ENCODE data around the gene SHISA8.

SHISA8 gene

GRCh38 chr22:41917903-41918791 is 3.3 kb upstream of the SHISA8 start:
- DNase-seq, result peak; percentile 63 to 81 (median 73)
- Histone ChIP-seq H3K27ac (ENCODE audit: insufficient read depth in 1 of 2, low read depth in 1 of 2, low read length in 2 of 2, poor library complexity in 1 of 2, severe bottlenecking in 2 of 2) (no peak overlapping the region), H3K27me3 (replicated peaks in 2 of 5; ENCODE audit: control insufficient read depth in 4 of 5, insufficient read depth in 5 of 5, low read length in 4 of 5) (peaks cover 0 to 63% (median 23%) of the 10 kb centered on the region in 5 experiments), H3K4me3 (ENCODE audit: control insufficient read depth in 1 of 7, extremely low read depth in 1 of 7, insufficient read depth in 4 of 7, low read depth in 2 of 7, low read length in 6 of 7) (peak overlapping the region in 1 of 7 experiments; percentile 23), H3K9me3 (ENCODE audit: control extremely low read depth in 1 of 5, control insufficient read depth in 4 of 5, insufficient read depth in 2 of 5, low read depth in 1 of 5, low read length in 4 of 5) (no peaks in the 10 kb centered on the region), H3K36me3 (ENCODE audit: control insufficient read depth in 4 of 4, insufficient read depth in 4 of 4, low read length in 3 of 4) (no peaks in the 10 kb centered on the region), H3K4me1 (ENCODE audit: control extremely low read depth in 1 of 4, control insufficient read depth in 4 of 4, insufficient read depth in 4 of 4, low read length in 3 of 4) (peaks cover 0 to 42% (median 39%) of the 10 kb centered on the region in 4 experiments)
- WGBS (ENCODE audit: insufficient coverage), result 77% methylated on average over 17 of the region's 23 CpGs
- CTCF ChIA-PET, result interaction anchor here (1.6 to 2.2 kb wide), 2 partner anchors 7 to 221 kb away, joined by 4 to 9 read pairs; no protein-coding TSS in a partner anchor
- POLR2A ChIA-PET, result interaction anchor here (0.5 kb wide), 1 partner anchor 97 kb away, joined by 6 read pairs; no protein-coding TSS in a partner anchor

- ChIA-PET POLR2A (interaction anchor here (0.5 kb wide), 1 partner anchor 97 kb away, joined by 6 read pairs; no protein-coding TSS in a partner anchor), CTCF (interaction anchor here (2.2 kb wide), 1 partner anchor 8 kb away, joined by 9 read pairs; no protein-coding TSS in a partner anchor)
- H3K36me3 ChIP-seq (ENCODE audit: control insufficient read depth in 4 of 4, insufficient read depth in 4 of 4, low read length in 3 of 4), result no peaks in the 10 kb centered on the region
- H3K4me1 ChIP-seq (ENCODE audit: control extremely low read depth in 1 of 4, control insufficient read depth in 4 of 4, insufficient read depth in 4 of 4, low read length in 3 of 4), result peaks cover 0 to 42% (median 39%) of the 10 kb centered on the region in 4 experiments
- peaks cover 0 to 68% (median 29%) of the 10 kb centered on the region in 5 experiments for H3K27me3 ChIP-seq (replicated peaks in 2 of 5; ENCODE audit: control insufficient read depth in 4 of 5, insufficient read depth in 5 of 5, low read length in 4 of 5)
- no peaks in the 10 kb centered on the region for H3K9me3 ChIP-seq (ENCODE audit: control extremely low read depth in 1 of 5, control insufficient read depth in 4 of 5, insufficient read depth in 2 of 5, low read depth in 1 of 5, low read length in 4 of 5)
- 82% methylated on average over 8 of the region's 11 CpGs for WGBS (ENCODE audit: insufficient coverage)
- H3K4me3 ChIP-seq (ENCODE audit: control insufficient read depth in 1 of 7, extremely low read depth in 1 of 7, insufficient read depth in 4 of 7, low read depth in 2 of 7, low read length in 6 of 7), result no peak overlapping the region
- H3K27ac ChIP-seq (ENCODE audit: insufficient read depth in 1 of 2, low read depth in 1 of 2, low read length in 2 of 2, poor library complexity in 1 of 2, severe bottlenecking in 2 of 2), result no peak overlapping the region
- DNase-seq, result no peak
Measured at GRCh38 chr22:41917375-41917902, 2.6 kb upstream of the SHISA8 start.

- H3K36me3 ChIP-seq (ENCODE audit: control insufficient read depth in 4 of 4, insufficient read depth in 4 of 4, low read length in 3 of 4), result no peaks in the 10 kb centered on the region
- POLR2A ChIA-PET, result no interaction called here
- no peak overlapping the region for H3K27ac ChIP-seq (ENCODE audit: insufficient read depth in 1 of 2, low read depth in 1 of 2, low read length in 2 of 2, poor library complexity in 1 of 2, severe bottlenecking in 2 of 2)
- 83% methylated on average over 4 of the region's 10 CpGs for WGBS (ENCODE audit: insufficient coverage)
- peaks cover 0 to 73% (median 33%) of the 10 kb centered on the region in 5 experiments for H3K27me3 ChIP-seq (replicated peaks in 2 of 5; ENCODE audit: control insufficient read depth in 4 of 5, insufficient read depth in 5 of 5, low read length in 4 of 5)
- CTCF ChIA-PET, result interaction anchor here (1.5 to 2.2 kb wide), 2 partner anchors 9 to 24 kb away, joined by 6 to 9 read pairs; no protein-coding TSS in a partner anchor
- H3K9me3 ChIP-seq (ENCODE audit: control extremely low read depth in 1 of 5, control insufficient read depth in 4 of 5, insufficient read depth in 2 of 5, low read depth in 1 of 5, low read length in 4 of 5), result no peaks in the 10 kb centered on the region
- H3K4me1 ChIP-seq (ENCODE audit: control extremely low read depth in 1 of 4, control insufficient read depth in 4 of 4, insufficient read depth in 4 of 4, low read length in 3 of 4), result peaks cover 0 to 42% (median 39%) of the 10 kb centered on the region in 4 experiments
- no peak overlapping the region for H3K4me3 ChIP-seq (ENCODE audit: control insufficient read depth in 1 of 7, extremely low read depth in 1 of 7, insufficient read depth in 4 of 7, low read depth in 2 of 7, low read length in 6 of 7)
- DNase-seq, result no peak
Measured at GRCh38 chr22:41916745-41917358, 2.0 kb upstream of the SHISA8 start.

- Histone ChIP-seq H3K4me3 (ENCODE audit: control insufficient read depth in 1 of 7, extremely low read depth in 1 of 7, insufficient read depth in 4 of 7, low read depth in 2 of 7, low read length in 6 of 7) (no peak overlapping the region), H3K9me3 (ENCODE audit: control extremely low read depth in 1 of 5, control insufficient read depth in 4 of 5, insufficient read depth in 2 of 5, low read depth in 1 of 5, low read length in 4 of 5) (no peaks in the 10 kb centered on the region), H3K4me1 (ENCODE audit: control extremely low read depth in 1 of 4, control insufficient read depth in 4 of 4, insufficient read depth in 4 of 4, low read length in 3 of 4) (peaks cover 0 to 45% (median 42%) of the 10 kb centered on the region in 4 experiments), H3K27ac (ENCODE audit: insufficient read depth in 1 of 2, low read depth in 1 of 2, low read length in 2 of 2, poor library complexity in 1 of 2, severe bottlenecking in 2 of 2) (no peak overlapping the region), H3K36me3 (ENCODE audit: control insufficient read depth in 4 of 4, insufficient read depth in 4 of 4, low read length in 3 of 4) (no peaks in the 10 kb centered on the region), H3K27me3 (replicated peaks in 2 of 5; ENCODE audit: control insufficient read depth in 4 of 5, insufficient read depth in 5 of 5, low read length in 4 of 5) (peaks cover 0 to 83% (median 40%) of the 10 kb centered on the region in 5 experiments)
- WGBS (ENCODE audit: insufficient coverage), result 73% methylated on average over 7 of the region's 11 CpGs
- POLR2A ChIA-PET, result no interaction called here
- CTCF ChIA-PET, result interaction anchor here (1.5 to 2.2 kb wide), 2 partner anchors 9 to 25 kb away, joined by 6 to 9 read pairs; no protein-coding TSS in a partner anchor
- no peak for DNase-seq
Measured at GRCh38 chr22:41915786-41916493, 1.1 kb upstream of the SHISA8 start.

- peaks cover 0 to 48% (median 41%) of the 10 kb centered on the region in 4 experiments for H3K4me1 ChIP-seq (ENCODE audit: control extremely low read depth in 1 of 4, control insufficient read depth in 4 of 4, insufficient read depth in 4 of 4, low read length in 3 of 4)
- 2% methylated on average over 52 of the region's 67 CpGs for WGBS (ENCODE audit: insufficient coverage)
- no peak overlapping the region for H3K27ac ChIP-seq (ENCODE audit: insufficient read depth in 1 of 2, low read depth in 1 of 2, low read length in 2 of 2, poor library complexity in 1 of 2, severe bottlenecking in 2 of 2)
- no peak for DNase-seq
- H3K4me3 ChIP-seq (ENCODE audit: control insufficient read depth in 1 of 7, extremely low read depth in 1 of 7, insufficient read depth in 4 of 7, low read depth in 2 of 7, low read length in 6 of 7), result peak overlapping the region in 3 of 7 experiments; percentile 10 to 64 (median 46)
- ChIA-PET POLR2A (no interaction called here), CTCF (no interaction called here)
- H3K36me3 ChIP-seq (ENCODE audit: control insufficient read depth in 4 of 4, insufficient read depth in 4 of 4, low read length in 3 of 4), result no peaks in the 10 kb centered on the region
- H3K27me3 ChIP-seq (replicated peaks in 2 of 5; ENCODE audit: control insufficient read depth in 4 of 5, insufficient read depth in 5 of 5, low read length in 4 of 5), result peaks cover 0 to 93% (median 44%) of the 10 kb centered on the region in 5 experiments
- H3K9me3 ChIP-seq (ENCODE audit: control extremely low read depth in 1 of 5, control insufficient read depth in 4 of 5, insufficient read depth in 2 of 5, low read depth in 1 of 5, low read length in 4 of 5), result no peaks in the 10 kb centered on the region
Measured at GRCh38 chr22:41914611-41915034, 251 bp downstream of the SHISA8 start.

- POLR2A ChIA-PET, result no interaction called here
- peaks cover 0 to 42% (median 35%) of the 10 kb centered on the region in 4 experiments for H3K4me1 ChIP-seq (ENCODE audit: control extremely low read depth in 1 of 4, control insufficient read depth in 4 of 4, insufficient read depth in 4 of 4, low read length in 3 of 4)
- H3K27me3 ChIP-seq (replicated peaks in 2 of 5; ENCODE audit: control insufficient read depth in 4 of 5, insufficient read depth in 5 of 5, low read length in 4 of 5), result peaks cover 0 to 93% (median 48%) of the 10 kb centered on the region in 5 experiments
- no peak overlapping the region for H3K27ac ChIP-seq (ENCODE audit: insufficient read depth in 1 of 2, low read depth in 1 of 2, low read length in 2 of 2, poor library complexity in 1 of 2, severe bottlenecking in 2 of 2)
- no peaks in the 10 kb centered on the region for H3K36me3 ChIP-seq (ENCODE audit: control insufficient read depth in 4 of 4, insufficient read depth in 4 of 4, low read length in 3 of 4)
- DNase-seq, result peak in 1 of 3 donors; percentile 26
- WGBS (ENCODE audit: insufficient coverage), result 3% methylated on average over 72 of the region's 79 CpGs
- H3K4me3 ChIP-seq (ENCODE audit: control insufficient read depth in 1 of 7, extremely low read depth in 1 of 7, insufficient read depth in 4 of 7, low read depth in 2 of 7, low read length in 6 of 7), result peak overlapping the region in 1 of 7 experiments; percentile 46
- H3K9me3 ChIP-seq (ENCODE audit: control extremely low read depth in 1 of 5, control insufficient read depth in 4 of 5, insufficient read depth in 2 of 5, low read depth in 1 of 5, low read length in 4 of 5), result no peaks in the 10 kb centered on the region
- CTCF ChIA-PET, result no interaction called here
Measured at GRCh38 chr22:41913842-41914534, 886 bp downstream of the SHISA8 start.
